Esophagus muscularis mucosa (tissue), 3 donors: ENCODE results near the gene CERKL.

ENCODE experiments used
- CTCF ChIP-seq, 3 experiments: fragments of 200-600 bp in 2 of 3; fragments of 450-650 bp in 1 of 3; sonication (generic) in 2 of 3; IDR thresholded peaks; one replicate each; pipeline ENCODE4 v1.5.1; 2017 to 2019; ENCODE audit warnings: antibody characterized with exemption in 3 of 3, mild to moderate bottlenecking in 2 of 3, moderate library complexity in 1 of 3
- POLR2A ChIP-seq: fragments of 450-650 bp; IDR thresholded peaks from one replicate; pipeline ENCODE4 v1.6.1; 2017; ENCODE audit warnings: antibody characterized with exemption, moderate library complexity, mild to moderate bottlenecking, low read depth

GRCh38 chr2:181643151-181643550 is 13.8 kb downstream of the CERKL start:
- TF ChIP-seq CTCF (IDR thresholded peaks at IDR 0.05) (no peak), POLR2A (no peak)
